Measurements from ENCODE around the gene EYS.

DNA sequence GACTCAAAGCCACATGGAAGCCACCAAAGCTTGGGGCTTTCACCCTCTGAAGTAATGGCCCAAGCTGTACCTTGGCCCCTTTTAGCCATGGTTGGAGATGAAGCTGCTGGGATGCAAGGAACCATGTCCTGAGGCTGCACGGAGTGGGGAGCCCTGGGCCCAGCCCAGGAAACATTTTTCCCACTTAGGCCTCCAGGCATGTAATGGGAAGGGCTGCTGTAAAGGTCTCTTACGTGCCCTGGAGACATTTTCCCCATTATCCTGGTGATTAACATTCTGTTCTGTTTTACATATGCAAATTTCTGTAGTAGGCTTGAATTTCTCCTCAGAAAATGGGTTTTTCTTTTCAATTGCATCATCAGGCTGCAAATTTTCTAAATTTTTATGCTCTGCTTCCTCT, 558.2 kb downstream of the EYS start:
- TF ChIP-seq, protein P1, sequence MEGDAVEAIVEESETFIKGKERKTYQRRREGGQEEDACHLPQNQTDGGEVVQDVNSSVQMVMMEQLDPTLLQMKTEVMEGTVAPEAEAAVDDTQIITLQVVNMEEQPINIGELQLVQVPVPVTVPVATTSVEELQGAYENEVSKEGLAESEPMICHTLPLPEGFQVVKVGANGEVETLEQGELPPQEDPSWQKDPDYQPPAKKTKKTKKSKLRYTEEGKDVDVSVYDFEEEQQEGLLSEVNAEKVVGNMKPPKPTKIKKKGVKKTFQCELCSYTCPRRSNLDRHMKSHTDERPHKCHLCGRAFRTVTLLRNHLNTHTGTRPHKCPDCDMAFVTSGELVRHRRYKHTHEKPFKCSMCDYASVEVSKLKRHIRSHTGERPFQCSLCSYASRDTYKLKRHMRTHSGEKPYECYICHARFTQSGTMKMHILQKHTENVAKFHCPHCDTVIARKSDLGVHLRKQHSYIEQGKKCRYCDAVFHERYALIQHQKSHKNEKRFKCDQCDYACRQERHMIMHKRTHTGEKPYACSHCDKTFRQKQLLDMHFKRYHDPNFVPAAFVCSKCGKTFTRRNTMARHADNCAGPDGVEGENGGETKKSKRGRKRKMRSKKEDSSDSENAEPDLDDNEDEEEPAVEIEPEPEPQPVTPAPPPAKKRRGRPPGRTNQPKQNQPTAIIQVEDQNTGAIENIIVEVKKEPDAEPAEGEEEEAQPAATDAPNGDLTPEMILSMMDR (IDR thresholded peaks at IDR 0.05) = no peak
- TF ChIP-seq EP300 (IDR thresholded peaks at IDR 0.05) (no peak), POLR2A (IDR thresholded peaks at IDR 0.05; ENCODE audit: low read depth) (no peak)
